ENCODE data around the gene RPL19. TPM values are rescaled to one million over a fixed set of nuclear protein-coding genes. Genes with fewer than 3 reads are reported as not detected.
A peak's percentile ranks its signal among the peaks of the same experiment; 100 is the strongest.
"Not testable (repeated sequence)": the region's sequence is repeated elsewhere in the genome, so short reads cannot be mapped to it uniquely, and the experiment has no call there.

The RPL19 gene
- total RNA-seq, 2 donors from 2014 or later = 2,889 to 2,909 TPM

DNA sequence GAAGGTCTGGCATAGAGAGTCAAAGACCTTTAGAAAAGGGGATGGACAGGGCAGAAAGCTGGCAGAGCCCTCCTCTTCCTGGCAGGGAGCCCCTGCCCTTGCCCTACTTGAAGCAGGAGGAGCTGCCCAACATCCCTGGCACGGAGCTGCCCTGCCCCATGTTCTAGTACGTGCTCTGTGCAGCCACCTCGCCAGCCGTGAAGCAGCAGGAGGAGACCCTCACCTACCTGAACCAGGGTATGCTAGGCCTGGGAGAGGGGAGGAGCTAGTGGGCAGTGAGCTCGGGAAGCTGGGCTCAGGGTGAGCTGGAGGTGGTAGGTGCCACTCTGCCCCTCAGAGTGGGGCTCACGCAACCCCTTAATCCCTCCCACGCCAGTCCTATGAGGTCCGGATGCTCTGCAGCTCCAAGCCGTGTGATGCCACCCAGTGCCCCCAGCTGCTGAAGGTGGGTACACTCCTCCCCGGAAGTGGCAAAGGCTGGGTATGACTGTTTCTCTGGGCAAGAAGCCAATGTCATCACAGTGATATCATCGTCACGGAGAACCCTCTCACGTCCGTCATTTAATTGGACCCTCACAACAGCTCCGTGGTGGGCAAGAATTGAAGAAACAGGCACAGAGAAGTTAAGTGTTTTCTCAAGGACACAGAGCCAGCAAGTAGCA lies 38.4 kb downstream of the RPL19 start:
- H3K27ac Mint-ChIP-seq = peak overlapping the region; percentile 78
- H3K9me3 Mint-ChIP-seq = no peaks in the 10 kb centered on the region
- ATAC-seq (replicated peaks in 1 of 2) (peak; percentile 87 to 92), DNase-seq (peak; percentile 80 to 83)
- no peaks in the 10 kb centered on the region for H3K27me3 Mint-ChIP-seq (ENCODE audit: low read depth)
- peak overlapping the region; percentile 67 to 79 for H3K4me3 Mint-ChIP-seq
- H3K36me3 Mint-ChIP-seq (ENCODE audit: insufficient read depth in 2 of 2) = no peaks in the 10 kb centered on the region
- peaks cover 30% of the 10 kb centered on the region for H3K4me1 Mint-ChIP-seq (ENCODE audit: low read depth)

GRCh38 chr17:39239640-39240314 lies 39.7 kb downstream of the RPL19 start:
- ATAC-seq (replicated peaks in 1 of 2) (peak; percentile 50 to 55), DNase-seq (peak; percentile 77 to 79)
- no peaks in the 10 kb centered on the region for H3K9me3 Mint-ChIP-seq
- H3K4me1 Mint-ChIP-seq (ENCODE audit: low read depth) = peaks cover 30% of the 10 kb centered on the region
- H3K4me3 Mint-ChIP-seq = peak overlapping the region; percentile 11 to 47
- H3K27me3 Mint-ChIP-seq (ENCODE audit: low read depth) = no peaks in the 10 kb centered on the region
- no peaks in the 10 kb centered on the region for H3K36me3 Mint-ChIP-seq (ENCODE audit: insufficient read depth in 2 of 2)
- no peak overlapping the region for H3K27ac Mint-ChIP-seq

GRCh38 chr17:39240631-39241030 lies 40.5 kb downstream of the RPL19 start:
- H3K27me3 Mint-ChIP-seq (ENCODE audit: low read depth) = no peaks in the 10 kb centered on the region
- H3K4me3 Mint-ChIP-seq = no peak overlapping the region
- no peaks in the 10 kb centered on the region for H3K9me3 Mint-ChIP-seq
- H3K4me1 Mint-ChIP-seq (ENCODE audit: low read depth) = peaks cover 26% of the 10 kb centered on the region
- H3K36me3 Mint-ChIP-seq (ENCODE audit: insufficient read depth in 2 of 2) = no peaks in the 10 kb centered on the region
- DNase-seq (no peak), ATAC-seq (replicated peaks in 1 of 2) (no peak)
- H3K27ac Mint-ChIP-seq = no peak overlapping the region

DNA sequence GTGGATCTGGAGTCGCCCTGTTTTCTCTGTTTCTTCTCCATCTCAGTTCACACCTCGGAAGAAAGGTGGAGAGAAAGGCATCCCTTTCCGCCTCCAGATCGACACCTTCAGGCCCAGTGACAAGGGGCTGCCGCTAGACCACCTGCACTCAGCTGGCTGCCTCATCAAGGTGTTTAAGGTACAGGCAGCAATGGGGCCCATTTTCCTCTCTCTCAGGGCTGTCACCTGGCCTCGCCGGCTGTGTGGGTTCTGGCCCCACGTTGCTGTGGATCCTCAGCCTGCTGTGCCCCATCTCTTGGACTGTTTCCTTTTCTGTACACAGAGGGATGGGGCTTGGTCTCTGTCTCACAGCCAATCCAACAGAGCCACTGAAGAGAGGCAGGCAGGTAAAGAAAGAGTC lies 43.1 kb downstream of the RPL19 start:
- Mint-ChIP-seq H3K9me3 (no peaks in the 10 kb centered on the region), H3K27ac (no peak overlapping the region), H3K27me3 (ENCODE audit: low read depth) (no peaks in the 10 kb centered on the region), H3K4me1 (ENCODE audit: low read depth) (peaks cover 18% of the 10 kb centered on the region), H3K4me3 (no peak overlapping the region), H3K36me3 (ENCODE audit: insufficient read depth in 2 of 2) (no peaks in the 10 kb centered on the region)
- ATAC-seq (replicated peaks in 1 of 2) = no peak
- DNase-seq = no peak

GRCh38 chr17:39244016-39244599 lies 44.0 kb downstream of the RPL19 start:
- Mint-ChIP-seq H3K36me3 (ENCODE audit: insufficient read depth in 2 of 2) (no peaks in the 10 kb centered on the region), H3K4me3 (no peak overlapping the region), H3K9me3 (no peaks in the 10 kb centered on the region), H3K4me1 (ENCODE audit: low read depth) (peaks cover 9% of the 10 kb centered on the region), H3K27me3 (ENCODE audit: low read depth) (no peaks in the 10 kb centered on the region), H3K27ac (no peak overlapping the region)
- DNase-seq (no peak), ATAC-seq (replicated peaks in 1 of 2) (peak in 1 of 2 donors; percentile 5)

DNA sequence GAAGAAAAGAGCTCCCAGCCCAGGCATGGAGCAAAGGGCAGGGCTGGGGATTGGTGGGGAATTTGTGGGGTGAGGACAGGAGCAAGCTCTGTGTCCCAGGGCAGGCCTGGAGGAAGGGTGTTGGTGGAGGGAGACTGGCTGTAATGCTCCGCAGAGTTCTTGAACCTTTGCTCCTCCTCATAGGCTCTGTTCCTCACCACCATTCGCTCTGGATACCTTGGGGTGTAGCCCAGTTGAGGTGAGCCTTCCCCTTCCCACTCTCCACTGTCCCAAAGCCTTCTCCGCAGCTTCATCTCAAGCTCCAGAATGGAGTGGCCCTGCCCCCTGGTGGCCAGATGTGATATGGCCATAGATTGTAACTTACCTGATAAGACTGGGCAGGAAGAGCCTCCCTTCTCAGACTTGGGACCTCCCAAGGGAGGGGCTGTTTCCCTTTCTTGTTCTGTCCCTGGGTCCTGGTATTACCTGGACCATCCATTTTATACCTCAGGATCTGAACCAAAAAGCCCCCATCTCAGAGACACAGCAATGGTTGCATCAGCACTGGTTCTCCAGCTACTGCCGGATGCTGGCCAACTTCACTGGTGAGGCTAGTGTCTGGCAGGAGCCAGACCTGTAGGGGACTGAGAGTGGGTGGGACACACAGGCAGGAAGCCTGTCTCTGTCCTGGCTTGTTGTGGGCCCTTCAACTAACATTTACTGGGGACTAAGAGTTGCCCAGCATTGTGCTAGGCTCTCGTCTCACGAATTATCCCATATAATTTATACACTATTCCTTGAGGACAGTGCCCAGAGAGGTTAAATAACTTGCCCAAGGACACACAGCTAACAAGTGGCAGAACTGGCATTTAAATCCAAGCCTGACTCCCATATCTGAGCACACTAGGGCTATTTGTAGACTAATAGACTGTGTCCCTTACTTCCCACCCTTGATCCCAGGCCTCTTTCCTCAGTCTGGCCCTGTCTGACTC lies 44.8 kb downstream of the RPL19 start:
- H3K27ac Mint-ChIP-seq = no peak overlapping the region
- no peak overlapping the region for H3K4me3 Mint-ChIP-seq
- H3K27me3 Mint-ChIP-seq (ENCODE audit: low read depth) = no peaks in the 10 kb centered on the region
- H3K9me3 Mint-ChIP-seq = no peaks in the 10 kb centered on the region
- no peaks in the 10 kb centered on the region for H3K36me3 Mint-ChIP-seq (ENCODE audit: insufficient read depth in 2 of 2)
- H3K4me1 Mint-ChIP-seq (ENCODE audit: low read depth) = peaks cover 1% of the 10 kb centered on the region
- peak; percentile 85 to 88 for ATAC-seq (replicated peaks in 1 of 2)
- DNase-seq = peak; percentile 82 to 88

GRCh38 chr17:39246274-39246673 lies 46.2 kb downstream of the RPL19 start:
- no peak for DNase-seq
- Mint-ChIP-seq H3K27me3 (ENCODE audit: low read depth) (no peaks in the 10 kb centered on the region), H3K4me3 (no peak overlapping the region), H3K4me1 (ENCODE audit: low read depth) (no peaks in the 10 kb centered on the region), H3K9me3 (no peaks in the 10 kb centered on the region), H3K36me3 (ENCODE audit: insufficient read depth in 2 of 2) (no peaks in the 10 kb centered on the region), H3K27ac (no peak overlapping the region)
- no peak for ATAC-seq (replicated peaks in 1 of 2)

DNA sequence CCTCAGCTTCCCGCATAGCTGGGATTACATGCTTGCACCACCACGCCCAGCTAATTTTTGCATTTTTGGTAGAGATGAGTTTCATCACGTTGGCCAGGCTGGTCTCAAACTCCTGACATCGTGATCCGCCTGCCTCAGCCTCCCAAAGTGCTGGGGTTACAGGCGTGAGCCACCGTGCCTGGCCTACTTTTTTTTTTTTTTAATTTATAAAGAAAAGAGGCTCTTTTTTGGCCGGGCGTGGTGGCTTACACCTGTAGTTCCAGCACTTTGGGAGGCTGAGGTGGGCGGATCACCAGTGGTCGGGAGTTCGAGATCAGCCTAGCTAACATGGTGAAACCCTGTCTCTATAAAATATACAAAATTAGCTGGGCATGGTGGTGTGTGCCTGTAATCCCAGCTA lies 50.0 kb downstream of the RPL19 start:
- H3K27me3 Mint-ChIP-seq (ENCODE audit: low read depth); DNase-seq; ATAC-seq (replicated peaks in 1 of 2); H3K4me1 Mint-ChIP-seq (ENCODE audit: low read depth); H3K4me3 Mint-ChIP-seq; H3K9me3 Mint-ChIP-seq; H3K27ac Mint-ChIP-seq; H3K36me3 Mint-ChIP-seq (ENCODE audit: insufficient read depth in 2 of 2): not testable (repeated sequence)

DNA sequence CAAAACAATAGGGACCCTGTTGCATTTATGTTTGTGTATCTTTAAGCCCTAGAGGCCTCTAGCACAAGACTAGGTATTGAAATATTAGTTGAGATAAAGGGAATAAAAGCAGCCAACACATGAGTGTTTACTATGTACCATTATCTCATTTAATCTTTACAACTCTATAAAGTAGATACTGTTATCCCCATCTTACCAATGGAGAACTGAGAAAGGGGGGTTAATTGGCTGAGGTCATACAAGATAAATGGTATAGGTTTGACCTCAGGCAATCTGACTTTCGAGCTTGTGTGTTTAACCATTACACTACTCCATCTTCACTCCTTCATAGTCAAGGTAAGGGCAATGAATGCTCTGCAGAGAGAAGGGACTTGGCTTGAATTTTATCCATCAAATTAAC lies 51.9 kb downstream of the RPL19 start:
- no peak for DNase-seq
- H3K4me1 Mint-ChIP-seq (ENCODE audit: low read depth) = no peaks in the 10 kb centered on the region
- no peaks in the 10 kb centered on the region for H3K9me3 Mint-ChIP-seq
- H3K4me3 Mint-ChIP-seq = no peak overlapping the region
- H3K27me3 Mint-ChIP-seq (ENCODE audit: low read depth) = no peaks in the 10 kb centered on the region
- ATAC-seq (replicated peaks in 1 of 2) = no peak
- H3K27ac Mint-ChIP-seq = no peak overlapping the region
- H3K36me3 Mint-ChIP-seq (ENCODE audit: insufficient read depth in 2 of 2) = peaks cover 0 to 2% of the 10 kb centered on the region in 2 donors

DNA sequence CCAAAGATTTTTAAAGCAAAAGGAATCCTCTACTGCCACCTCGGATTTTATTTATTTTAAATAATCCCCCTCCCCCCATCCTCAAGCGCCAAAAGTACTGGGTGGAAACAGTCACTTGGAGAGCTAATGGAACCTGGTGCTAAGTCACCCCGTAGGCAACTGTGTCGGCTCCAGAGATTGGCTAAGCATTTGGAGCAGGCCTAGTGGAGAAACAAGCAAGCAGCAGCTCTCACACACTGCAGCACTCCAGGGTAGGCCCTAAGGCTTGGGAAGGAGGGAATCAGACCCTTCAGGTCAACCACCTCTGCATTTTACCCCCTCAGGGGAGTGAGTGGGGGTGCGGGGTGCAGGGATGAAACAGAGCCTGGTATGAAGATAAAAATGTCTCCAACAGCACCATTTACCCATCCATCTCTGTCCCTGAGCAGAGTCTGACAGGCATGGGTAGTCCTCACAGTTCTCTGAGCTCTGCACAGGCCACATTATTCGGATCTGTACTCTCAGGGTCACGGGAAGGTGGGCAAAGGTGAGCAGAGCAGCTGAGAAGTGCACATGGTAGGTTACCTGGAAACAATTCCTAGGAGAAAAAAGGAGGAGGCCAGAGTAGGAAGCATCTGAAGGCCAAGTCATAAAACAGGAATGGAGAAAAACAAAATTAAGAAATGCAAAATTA lies 52.8 kb downstream of the RPL19 start:
- no peak overlapping the region for H3K27ac Mint-ChIP-seq
- DNase-seq (no peak), ATAC-seq (replicated peaks in 1 of 2) (no peak)
- peaks cover 2 to 3% of the 10 kb centered on the region in 2 donors for H3K36me3 Mint-ChIP-seq (ENCODE audit: insufficient read depth in 2 of 2)
- no peaks in the 10 kb centered on the region for H3K9me3 Mint-ChIP-seq
- H3K4me1 Mint-ChIP-seq (ENCODE audit: low read depth) = no peaks in the 10 kb centered on the region
- no peak overlapping the region for H3K4me3 Mint-ChIP-seq
- no peaks in the 10 kb centered on the region for H3K27me3 Mint-ChIP-seq (ENCODE audit: low read depth)
